PC-9 (cell line): Measurements from ENCODE around the gene DOC2B. TPM values are rescaled to one million over a fixed set of nuclear protein-coding genes. Genes with fewer than 3 reads are reported as not detected.

Source experiments
- BruUV-seq: library from RNA; stranded (reverse); fragments of 400-500 nt; replicated peaks from 2 replicates; lab custom pipeline; 2021; lab: Mats Ljungman, UMichigan
- CTCF ChIA-PET: fragments of 300-600 bp; sonication (Branson Sonifier 250); formaldehyde crosslinking; loops from one replicate; lab custom pipeline; 2022; ENCODE audit warnings: antibody characterized with exemption; lab: Charles Lee
- POLR2A ChIA-PET: fragments of 300-600 bp; sonication (Branson Sonifier 250); formaldehyde crosslinking; loops from one replicate; lab custom pipeline; 2022; ENCODE audit warnings: antibody characterized with exemption; ENCODE audit not compliant: unreplicated experiment; lab: Charles Lee
- DNase-seq, 2 experiments: peaks; one replicate each; pipeline versions ENCODE4 v3.0.0 to v3.0.0-alpha.2; 2015 to 2022; ENCODE audit warnings: mixed read lengths in 1 of 2
- H2AFZ ChIP-seq: fragments of 200-600 bp; sonication (generic); 2 replicates; pipeline ENCODE4 v1.8.1; 2017; ENCODE audit warnings: antibody characterized with exemption
- H3F3A ChIP-seq: fragments of 200-600 bp; sonication (generic); 2 replicates; pipeline ENCODE4 v1.8.1; 2017; ENCODE audit warnings: antibody characterized with exemption, mild to moderate bottlenecking, low read depth; ENCODE audit not compliant: insufficient read depth
- H3K27ac ChIP-seq: fragments of 200-600 bp; sonication (generic); 2 replicates; pipeline ENCODE4 v1.6.1; 2016; ENCODE audit warnings: mixed run types
- H3K27me3 ChIP-seq: fragments of 200-600 bp; sonication (generic); 2 replicates; pipeline ENCODE4 v1.6.1; 2016; ENCODE audit warnings: low read depth, mixed run types; ENCODE audit not compliant: insufficient read depth
- H3K36me3 ChIP-seq: fragments of 200-600 bp; sonication (generic); 2 replicates; pipeline ENCODE4 v1.6.1; 2016; ENCODE audit warnings: low read depth, mixed run types
- H3K4me1 ChIP-seq: fragments of 200-600 bp; sonication (generic); replicated peaks from 2 replicates; pipeline ENCODE4 v1.6.1; 2016; ENCODE audit warnings: mixed run types; ENCODE audit not compliant: insufficient read depth
- H3K4me2 ChIP-seq: fragments of 200-600 bp; sonication (generic); 2 replicates; pipeline ENCODE4 v1.6.1; 2017; ENCODE audit warnings: mixed run types
- H3K4me3 ChIP-seq: fragments of 200-600 bp; sonication (generic); 2 replicates; pipeline ENCODE4 v1.6.1; 2016; ENCODE audit warnings: mixed run types
- H3K79me2 ChIP-seq: fragments of 200-600 bp; sonication (generic); 2 replicates; pipeline ENCODE4 v1.6.1; 2017; ENCODE audit warnings: low read depth, mixed run types
- H3K9me2 ChIP-seq: fragments of 200-600 bp; sonication (generic); 2 replicates; pipeline ENCODE4 v1.8.1; 2017; ENCODE audit warnings: mild to moderate bottlenecking; ENCODE audit not compliant: insufficient read depth
- H3K9me3 ChIP-seq: fragments of 200-600 bp; sonication (generic); 2 replicates; pipeline ENCODE4 v1.8.1; 2016; ENCODE audit warnings: low read depth; ENCODE audit not compliant: insufficient read depth
- H4K20me1 ChIP-seq: fragments of 200-600 bp; sonication (generic); 2 replicates; pipeline ENCODE4 v1.8.1; 2017; ENCODE audit not compliant: insufficient read depth
- EZH2 ChIP-seq: fragments of 200-600 bp; sonication (generic); IDR thresholded peaks from 2 replicates; pipeline ENCODE4 v1.8.0; 2017; ENCODE audit warnings: antibody characterized with exemption, low read depth
- intact Hi-C: fragments of 100-400 bp; cut with micrococcal nuclease; formaldehyde crosslinking; loops from one replicate; pipeline ENCODE4 v1.10.0; 2022; ENCODE audit not compliant: unreplicated experiment
- total RNA-seq: library from RNA; stranded (reverse); gene quantifications from 2 replicates; pipeline ENCODE4 v1.2.3, GENCODE V29; 2021
- TF ChIP-seq, protein P1 (sequence below): fragments of 200-600 bp; sonication (generic); conservative IDR thresholded peaks from 2 replicates; pipeline ENCODE4 v1.6.1; 2017; ENCODE audit warnings: mixed run types, antibody characterized with exemption, mild to moderate bottlenecking, moderate library complexity

The DOC2B gene
- total RNA-seq, 1 experiment from 2014 or later = not detected

- no peaks in the 10 kb centered on the region for H3K4me1 ChIP-seq
- no peaks in the 10 kb centered on the region for H3F3A ChIP-seq
- H3K4me3 ChIP-seq = no peak overlapping the region
- H3K27me3 ChIP-seq = peaks cover 19% of the 10 kb centered on the region
- H3K36me3 ChIP-seq = no peaks in the 10 kb centered on the region
- no peak overlapping the region for H3K27ac ChIP-seq
- no peak for DNase-seq
- H3K9me2 ChIP-seq = no peaks in the 10 kb centered on the region
- TF ChIP-seq, protein P1, sequence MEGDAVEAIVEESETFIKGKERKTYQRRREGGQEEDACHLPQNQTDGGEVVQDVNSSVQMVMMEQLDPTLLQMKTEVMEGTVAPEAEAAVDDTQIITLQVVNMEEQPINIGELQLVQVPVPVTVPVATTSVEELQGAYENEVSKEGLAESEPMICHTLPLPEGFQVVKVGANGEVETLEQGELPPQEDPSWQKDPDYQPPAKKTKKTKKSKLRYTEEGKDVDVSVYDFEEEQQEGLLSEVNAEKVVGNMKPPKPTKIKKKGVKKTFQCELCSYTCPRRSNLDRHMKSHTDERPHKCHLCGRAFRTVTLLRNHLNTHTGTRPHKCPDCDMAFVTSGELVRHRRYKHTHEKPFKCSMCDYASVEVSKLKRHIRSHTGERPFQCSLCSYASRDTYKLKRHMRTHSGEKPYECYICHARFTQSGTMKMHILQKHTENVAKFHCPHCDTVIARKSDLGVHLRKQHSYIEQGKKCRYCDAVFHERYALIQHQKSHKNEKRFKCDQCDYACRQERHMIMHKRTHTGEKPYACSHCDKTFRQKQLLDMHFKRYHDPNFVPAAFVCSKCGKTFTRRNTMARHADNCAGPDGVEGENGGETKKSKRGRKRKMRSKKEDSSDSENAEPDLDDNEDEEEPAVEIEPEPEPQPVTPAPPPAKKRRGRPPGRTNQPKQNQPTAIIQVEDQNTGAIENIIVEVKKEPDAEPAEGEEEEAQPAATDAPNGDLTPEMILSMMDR = no peak
- no peak for TF ChIP-seq EZH2
- H3K79me2 ChIP-seq = no peaks in the 10 kb centered on the region
- POLR2A ChIA-PET = no interaction called here
- no TSS peak for BruUV-seq
- CTCF ChIA-PET = no interaction called here
- no peaks in the 10 kb centered on the region for H3K9me3 ChIP-seq
- H2AFZ ChIP-seq = no peak overlapping the region
- intact Hi-C loops = no loop called here
- H3K4me2 ChIP-seq = no peak overlapping the region
- H4K20me1 ChIP-seq = no peaks in the 10 kb centered on the region
Observed at GRCh38 chr17:158379-158778, 23.1 kb downstream of the DOC2B start.

- BruUV-seq = no TSS peak
- no peaks in the 10 kb centered on the region for H3F3A ChIP-seq
- ChIA-PET POLR2A (no interaction called here), CTCF (no interaction called here)
- H3K4me1 ChIP-seq = no peaks in the 10 kb centered on the region
- H3K27me3 ChIP-seq = peaks cover 19% of the 10 kb centered on the region
- no peaks in the 10 kb centered on the region for H3K79me2 ChIP-seq
- intact Hi-C loops = no loop called here
- no peak for DNase-seq
- no peaks in the 10 kb centered on the region for H3K9me3 ChIP-seq
- no peak for TF ChIP-seq EZH2
- TF ChIP-seq, protein P1 = no peak
- no peaks in the 10 kb centered on the region for H4K20me1 ChIP-seq
- H3K9me2 ChIP-seq = no peaks in the 10 kb centered on the region
- no peak overlapping the region for H3K27ac ChIP-seq
- no peak overlapping the region for H2AFZ ChIP-seq
- H3K4me2 ChIP-seq = no peak overlapping the region
- no peaks in the 10 kb centered on the region for H3K36me3 ChIP-seq
- no peak overlapping the region for H3K4me3 ChIP-seq
Observed at GRCh38 chr17:157901-158300, 23.5 kb downstream of the DOC2B start.

DNA sequence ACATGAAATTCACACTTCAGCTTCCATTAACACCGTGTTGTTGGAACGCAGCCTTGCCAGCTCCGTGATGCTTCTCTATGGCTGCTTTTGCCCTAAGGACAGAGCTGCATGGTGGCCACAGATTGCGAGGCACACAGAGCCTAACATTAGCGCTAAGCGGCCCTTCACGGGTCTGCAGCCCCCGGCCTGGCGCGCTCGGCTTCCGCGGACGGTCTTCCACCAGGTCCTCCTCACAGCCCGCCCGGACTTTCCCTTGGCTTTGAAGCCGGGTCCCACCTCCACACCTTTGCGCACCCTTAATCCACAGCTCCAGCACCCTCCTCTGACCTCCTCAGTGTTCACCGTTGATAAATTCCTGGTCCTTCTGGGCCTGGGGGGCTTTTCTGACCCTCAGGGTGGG, 24.5 kb downstream of the DOC2B start:
- Histone ChIP-seq H3K36me3 (no peaks in the 10 kb centered on the region), H3K27me3 (peaks cover 14% of the 10 kb centered on the region), H3K4me2 (no peak overlapping the region), H4K20me1 (no peaks in the 10 kb centered on the region), H3K9me2 (no peaks in the 10 kb centered on the region), H3K4me3 (no peak overlapping the region), H3K27ac (no peak overlapping the region), H3K4me1 (no peaks in the 10 kb centered on the region), H3K9me3 (no peaks in the 10 kb centered on the region), H2AFZ (no peak overlapping the region), H3F3A (no peaks in the 10 kb centered on the region), H3K79me2 (no peaks in the 10 kb centered on the region)
- no peak for DNase-seq
- TF ChIP-seq, protein P1 = no peak
- TF ChIP-seq EZH2 = no peak
- CTCF ChIA-PET = no interaction called here
- no TSS peak for BruUV-seq
- POLR2A ChIA-PET = no interaction called here
- intact Hi-C loops = no loop called here
